ENCODE measurements around the gene ZC2HC1B.

GRCh38 chr6:143880412-143880811 lies 16.1 kb downstream of the ZC2HC1B start:
- TF ChIP-seq, protein P1, sequence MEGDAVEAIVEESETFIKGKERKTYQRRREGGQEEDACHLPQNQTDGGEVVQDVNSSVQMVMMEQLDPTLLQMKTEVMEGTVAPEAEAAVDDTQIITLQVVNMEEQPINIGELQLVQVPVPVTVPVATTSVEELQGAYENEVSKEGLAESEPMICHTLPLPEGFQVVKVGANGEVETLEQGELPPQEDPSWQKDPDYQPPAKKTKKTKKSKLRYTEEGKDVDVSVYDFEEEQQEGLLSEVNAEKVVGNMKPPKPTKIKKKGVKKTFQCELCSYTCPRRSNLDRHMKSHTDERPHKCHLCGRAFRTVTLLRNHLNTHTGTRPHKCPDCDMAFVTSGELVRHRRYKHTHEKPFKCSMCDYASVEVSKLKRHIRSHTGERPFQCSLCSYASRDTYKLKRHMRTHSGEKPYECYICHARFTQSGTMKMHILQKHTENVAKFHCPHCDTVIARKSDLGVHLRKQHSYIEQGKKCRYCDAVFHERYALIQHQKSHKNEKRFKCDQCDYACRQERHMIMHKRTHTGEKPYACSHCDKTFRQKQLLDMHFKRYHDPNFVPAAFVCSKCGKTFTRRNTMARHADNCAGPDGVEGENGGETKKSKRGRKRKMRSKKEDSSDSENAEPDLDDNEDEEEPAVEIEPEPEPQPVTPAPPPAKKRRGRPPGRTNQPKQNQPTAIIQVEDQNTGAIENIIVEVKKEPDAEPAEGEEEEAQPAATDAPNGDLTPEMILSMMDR (IDR thresholded peaks at IDR 0.05): no peak
- no peak for TF ChIP-seq POLR2A (IDR thresholded peaks at IDR 0.05)
- TF ChIP-seq EP300 (IDR thresholded peaks at IDR 0.05): no peak
